Kidney (tissue), 14 donors: ENCODE measurements around the gene NR3C1. TPM values are rescaled to one million over a fixed set of nuclear protein-coding genes. Genes with fewer than 3 reads are reported as not detected.

Source experiments
- DNase-seq, 5 donors: peaks; one replicate each; pipeline ENCODE4 v3.0.0-alpha.2; 2013 to 2020
- FAIRE-seq: peaks from 2 replicates; lab custom pipeline; 2012; peaks lifted over from hg19 to GRCh38; lab: Jason Lieb, UNC
- H3K27ac ChIP-seq, 2 donors: one replicate each; pipeline ENCODE4 v1.7.0; 2013; ENCODE audit warnings: low read depth in 2 of 2, low read length in 2 of 2, inconsistent platforms in 1 of 2
- H3K27me3 ChIP-seq: one replicate; pipeline ENCODE4 v1.7.1; 2013; ENCODE audit warnings: low read length, inconsistent platforms; ENCODE audit not compliant: control insufficient read depth, insufficient read depth
- H3K36me3 ChIP-seq, 3 donors: one replicate each; pipeline versions ENCODE4 v1.7.0 to v1.7.1; 2013; ENCODE audit warnings: low read length in 3 of 3, control low read depth in 1 of 3, inconsistent platforms in 1 of 3; ENCODE audit not compliant: insufficient read depth in 3 of 3, control insufficient read depth in 2 of 3
- H3K4me1 ChIP-seq, 3 donors: one replicate each; pipeline versions ENCODE4 v1.7.0 to v1.7.1; 2013; ENCODE audit warnings: low read length in 3 of 3, inconsistent platforms in 1 of 3, low read depth in 1 of 3; ENCODE audit not compliant: control insufficient read depth in 2 of 3, insufficient read depth in 2 of 3
- H3K4me3 ChIP-seq, 3 donors: one replicate each; pipeline versions ENCODE4 v1.7.0 to v1.8.1; 2013; ENCODE audit warnings: low read length in 3 of 3, control low read depth in 1 of 3, inconsistent platforms in 1 of 3
- H3K9ac ChIP-seq, 3 donors: one replicate each; pipeline versions ENCODE4 v1.7.0 to v1.7.1; 2013; ENCODE audit warnings: low read length in 3 of 3, control low read depth in 1 of 3, inconsistent platforms in 1 of 3
- H3K9me3 ChIP-seq, 3 donors: one replicate each; pipeline versions ENCODE4 v1.7.0 to v1.7.1; 2013; ENCODE audit warnings: low read length in 3 of 3, control low read depth in 1 of 3, inconsistent platforms in 1 of 3; ENCODE audit not compliant: control insufficient read depth in 2 of 3, insufficient read depth in 1 of 3
- CTCF ChIP-seq: IDR thresholded peaks from 3 replicates; pipeline ENCODE4 v1.5.1; 2012; ENCODE audit warnings: mild to moderate bottlenecking, moderate library complexity, borderline replicate concordance; ENCODE audit not compliant: insufficient read depth; ENCODE audit errors: extremely low read depth
- intact Hi-C: fragments of 100-400 bp; cut with DNase I; formaldehyde crosslinking; loops from one replicate; pipeline ENCODE4 v1.11.1; 2022
- polyA plus RNA-seq: library from polyadenylated mRNA; stranded (reverse); fragments of 350-450 nt; fragmentation: Illumina TruSeq; extraction: RNeasy Lipid Tissue Mini Kit (QIAGEN cat#74804); gene quantifications from one replicate; pipeline ENCODE4 v1.2.3, GENCODE V29; 2014; ENCODE audit warnings: low read depth, low replicate concordance; ENCODE audit not compliant: insufficient read depth
- total RNA-seq: library from RNA; stranded (reverse); fragmentation: NEBNext Ultra II Directional; extraction: Animal tissue kit (Norgen Biotek cat#: 25700); gene quantifications from one replicate; pipeline ENCODE4 v1.2.1, GENCODE V29; 2021
- donor health status: control.
- donor health status: control.
- donor health status: control.
- donor health status: control.
- donor health status: control.
- donor health status: DM: yes; HTN: yes; CAD: no.
- donor health status: Normal renal cell carcinoma (clear cell type).

Gene NR3C1
- total and polyA plus RNA-seq, 2 donors from 2014 or later: 23.4 to 69.0 TPM

- no peak for DNase-seq
- Histone ChIP-seq H3K4me3 (no peak overlapping the region), H3K27ac (no peak overlapping the region), H3K9ac (no peak overlapping the region), H3K36me3 (no peaks in the 10 kb centered on the region), H3K27me3 (no peaks in the 10 kb centered on the region), H3K4me1 (peaks cover 0 to 4% (median 0%) of the 10 kb centered on the region in 3 donors), H3K9me3 (no peaks in the 10 kb centered on the region)
- FAIRE-seq: no peak
- intact Hi-C loops: no loop called here
- no peak for TF ChIP-seq CTCF
These were observed 158.5 kb downstream of the NR3C1 start for GRCh38 chr5:143244990-143245389.

GRCh38 chr5:143244000-143244736 is 159.3 kb downstream of the NR3C1 start:
- Histone ChIP-seq H3K4me3 (peak overlapping the region in 1 of 3 donors; percentile 32), H3K9me3 (no peaks in the 10 kb centered on the region), H3K27ac (peak overlapping the region; percentile 26 to 36), H3K27me3 (no peaks in the 10 kb centered on the region), H3K4me1 (peaks cover 0 to 1% (median 0%) of the 10 kb centered on the region in 3 donors), H3K9ac (no peak overlapping the region), H3K36me3 (no peaks in the 10 kb centered on the region)
- intact Hi-C loops: no loop called here
- DNase-seq: peak in 2 of 5 donors; percentile 38 to 84
- no peak for TF ChIP-seq CTCF
- no peak for FAIRE-seq

- Histone ChIP-seq H3K9ac (no peak overlapping the region), H3K9me3 (no peaks in the 10 kb centered on the region), H3K4me1 (no peaks in the 10 kb centered on the region), H3K36me3 (no peaks in the 10 kb centered on the region), H3K27me3 (no peaks in the 10 kb centered on the region), H3K27ac (no peak overlapping the region), H3K4me3 (no peak overlapping the region)
- no peak for TF ChIP-seq CTCF
- no peak for FAIRE-seq
- no peak for DNase-seq
- intact Hi-C loops: no loop called here
These were observed 160.4 kb downstream of the NR3C1 start for GRCh38 chr5:143243103-143243502.

- Histone ChIP-seq H3K27me3 (no peaks in the 10 kb centered on the region), H3K4me1 (no peaks in the 10 kb centered on the region), H3K9ac (no peak overlapping the region), H3K9me3 (no peaks in the 10 kb centered on the region), H3K27ac (no peak overlapping the region), H3K36me3 (no peaks in the 10 kb centered on the region), H3K4me3 (no peak overlapping the region)
- DNase-seq (no peak), FAIRE-seq (no peak)
- intact Hi-C loops: no loop called here
- no peak for TF ChIP-seq CTCF
These were observed 161.6 kb downstream of the NR3C1 start for GRCh38 chr5:143241892-143242291.
